Measurements from ENCODE around the gene TUBB. TPM values are rescaled to one million over a fixed set of nuclear protein-coding genes. Genes with fewer than 3 reads are reported as not detected.

TUBB gene
- total and polyA plus RNA-seq, 9 of the 15 experiments (the other 6 are each of a cell fraction or from before 2014, with no cell fraction given), result 971 to 2,870 (median 1,478) TPM

GRCh38 chr6:30750379-30750668 is 30.2 kb downstream of the TUBB start (continued):
- no peak for TF ChIP-seq KDM5B (IDR thresholded peaks at IDR 0.05; ENCODE audit: insufficient replicate concordance, low read depth, low read length)
- TF ChIP-seq WHSC1 (IDR thresholded peaks at IDR 0.05; ENCODE audit: low read length), result no peak
- no peak for TF ChIP-seq PHTF2 (CRISPR knock-in tag; IDR thresholded peaks at IDR 0.05)

- Histone ChIP-seq H3K4me1 (replicated peaks in 1 of 2; ENCODE audit: control insufficient read depth in 2 of 2, insufficient read depth in 2 of 2, low read length in 2 of 2) (peaks cover 12 to 26% of the 10 kb centered on the region in 2 experiments), H3K79me2 (ENCODE audit: control insufficient read depth, insufficient read depth, low read length) (no peaks in the 10 kb centered on the region), H2AFZ (ENCODE audit: low read depth, low read length) (peak overlapping the region; percentile 63), H3K27ac (ENCODE audit: extremely low read depth, low read depth, low read length) (peak overlapping the region; percentile 14; the same call in 1 of the 3 replicates), H3K4me2 (ENCODE audit: insufficient read depth, low read length) (no peak overlapping the region), H4K20me1 (replicated peaks; ENCODE audit: control insufficient read depth, insufficient read depth, low read length) (no peaks in the 10 kb centered on the region), H3K9me3 (replicated peaks; ENCODE audit: control insufficient read depth, insufficient read depth, low read depth, low read length) (no peaks in the 10 kb centered on the region), H3K9me1 (ENCODE audit: control insufficient read depth, insufficient read depth, low read length) (no peaks in the 10 kb centered on the region), H3K27me3 (ENCODE audit: control insufficient read depth in 2 of 2, insufficient read depth in 2 of 2, low read length in 2 of 2) (no peaks in the 10 kb centered on the region), H3K4me3 (no peak overlapping the region), H3K36me3 (ENCODE audit: control insufficient read depth, insufficient read depth, low read length) (no peaks in the 10 kb centered on the region), H3K9ac (ENCODE audit: insufficient read depth in 1 of 2, low read depth in 2 of 2, low read length in 2 of 2) (peak overlapping the region in 1 of 2 experiments; percentile 76; a peak in 2 of 4 replicates)
- intact Hi-C loops (cut with micrococcal nuclease), result no loop called here
- peak in 1 of 4 experiments; percentile 43 for DNase-seq (ENCODE audit: extremely low read depth in 1 of 4, low spot score in 3 of 4)
- in situ Hi-C loops (cut with MboI), result no loop called here
- ChIA-PET POLR2A (interaction anchor here (0.6 to 1.8 kb wide), 10 partner anchors 8 to 200 kb away, joined by 3 to 10 read pairs (median 3); partner anchors contain the start of gene IER3), CTCF (ENCODE audit: low intra/inter-chr PET ratio) (no interaction called here)
- no TSS peak for BruUV-seq (replicated peaks)
- FAIRE-seq, result no peak
- 45% methylated on average over 12 of the region's 12 CpGs for WGBS (ENCODE audit: insufficient coverage, low coverage, missing lambda C conversion rate)
- peak; percentile 74 for ATAC-seq
- TF ChIP-seq ZNF639 (CRISPR knock-in tag; conservative IDR thresholded peaks at IDR 0.05 in 1 of 2, IDR thresholded peaks at IDR 0.05 in 1 of 2) (peak in 1 of 2 experiments; percentile 68; a peak in 1 of 4 replicates), ZHX1 (conservative IDR thresholded peaks at IDR 0.05; ENCODE audit: low read length) (no peak), RFX5 (IDR thresholded peaks at IDR 0.05; ENCODE audit: low read depth, low read length) (no peak), CHD2 (IDR thresholded peaks at IDR 0.05; ENCODE audit: low read depth, low read length) (no peak), TOE1 (IDR thresholded peaks at IDR 0.05; ENCODE audit: borderline replicate concordance) (no peak), TOE1 (CRISPR knock-in tag; IDR thresholded peaks at IDR 0.05; ENCODE audit: borderline replicate concordance, low read depth) (no peak), CTBP1 (IDR thresholded peaks at IDR 0.05; ENCODE audit: borderline replicate concordance) (no peak), ZNF592 (IDR thresholded peaks at IDR 0.05) (peak; percentile 61; the same call in 1 of the 2 replicates)
Measured at GRCh38 chr6:30752157-30752927, 32.2 kb downstream of the TUBB start.

Data from K562 (cell line).